ENCODE measurements around the gene RHBDF2.
"Not testable (repeated sequence)": the region's sequence is repeated elsewhere in the genome, so short reads cannot be mapped to it uniquely, and the experiment has no call there.

RHBDF2 gene

GRCh38 chr17:76538941-76539570, 37.8 kb upstream of the RHBDF2 start:
- DNase-seq, result no peak

GRCh38 chr17:76538281-76538931, 37.2 kb upstream of the RHBDF2 start:
- DNase-seq, result peak in 2 of 51 donors; percentile 22 to 44

GRCh38 chr17:76537578-76538280, 36.5 kb upstream of the RHBDF2 start, which contains the start of gene CYGB:
Gene CYGB, minus strand, starts transcription at chr17:76537709. Its CDS starts 167 bp downstream, at chr17:76537542.
- DNase-seq, result peak in 2 of 51 donors; percentile 17 to 51

GRCh38 chr17:76537288-76537577, 36.0 kb upstream of the RHBDF2 start:
- peak in 2 of 51 donors; percentile 23 to 51 for DNase-seq

- no peak for DNase-seq
Observed at GRCh38 chr17:76536511-76537287, 35.5 kb upstream of the RHBDF2 start.

GRCh38 chr17:76535788-76536510, 34.7 kb upstream of the RHBDF2 start:
- DNase-seq, result peak in 1 of 51 donors; percentile 29

GRCh38 chr17:76534831-76535732, 33.9 kb upstream of the RHBDF2 start:
- DNase-seq, result peak in 1 of 51 donors; percentile 35

- not testable (repeated sequence) for DNase-seq
Observed at GRCh38 chr17:76533640-76534359, 32.6 kb upstream of the RHBDF2 start.

- no peak for DNase-seq
Observed at GRCh38 chr17:76532072-76532651, 30.9 kb upstream of the RHBDF2 start.

- no peak for DNase-seq
Observed at GRCh38 chr17:76531486-76532038, 30.3 kb upstream of the RHBDF2 start.

GRCh38 chr17:76530811-76531485, 29.7 kb upstream of the RHBDF2 start:
- DNase-seq, result no peak

GRCh38 chr17:76530095-76530723, 29.0 kb upstream of the RHBDF2 start:
- no peak for DNase-seq

GRCh38 chr17:76529224-76530094, 28.2 kb upstream of the RHBDF2 start:
- peak in 33 of 51 donors; percentile 33 to 77 (median 55) for DNase-seq

GRCh38 chr17:76528528-76529223, 27.5 kb upstream of the RHBDF2 start:
- no peak for DNase-seq

- no peak for DNase-seq
Observed at GRCh38 chr17:76528156-76528527, 26.9 kb upstream of the RHBDF2 start.

Data from hypothalamus (tissue), 51 donors.